HepG2 (cell line): ENCODE data around the gene CERS6. TPM values are rescaled to one million over a fixed set of nuclear protein-coding genes. Genes with fewer than 3 reads are reported as not detected.

ENCODE experiments used
- CHD2 ChIP-seq: IDR thresholded peaks from 2 replicates; pipeline ENCODE4 v1.6.1; 2011; ENCODE audit warnings: low read depth, low read length, improper control_type of control experiment
- ELF3 ChIP-seq: IDR thresholded peaks from 2 replicates; pipeline ENCODE4 v1.6.1; 2016; ENCODE audit warnings: missing genetic modification reagents, missing compliant biosample characterization
- GATA4 ChIP-seq: sonication (generic); IDR thresholded peaks from 2 replicates; pipeline ENCODE4 v1.6.1; 2016; ENCODE audit warnings: antibody characterized with exemption, low read depth, borderline replicate concordance
- KAT7 ChIP-seq: IDR thresholded peaks from 2 replicates; pipeline ENCODE4 v1.6.1; 2018; ENCODE audit warnings: borderline replicate concordance, missing compliant biosample characterization
- KAT8 ChIP-seq: IDR thresholded peaks from 2 replicates; pipeline ENCODE4 v1.6.1; 2016; ENCODE audit warnings: missing genetic modification reagents, missing compliant biosample characterization
- MATR3 ChIP-seq: sonication (generic); formaldehyde crosslinking; IDR thresholded peaks from 2 replicates; pipeline ENCODE4 v1.4.0; 2020; ENCODE audit warnings: missing genetic modification reagents
- MTA1 ChIP-seq: sonication (generic); formaldehyde crosslinking; IDR thresholded peaks from 2 replicates; pipeline ENCODE4 v1.4.0; 2020; ENCODE audit warnings: missing genetic modification reagents, mild to moderate bottlenecking, borderline replicate concordance
- NFIB ChIP-seq: sonication (generic); formaldehyde crosslinking; IDR thresholded peaks from 2 replicates; pipeline ENCODE4 v1.9.0; 2021; ENCODE audit warnings: missing genetic modification reagents, mild to moderate bottlenecking, borderline replicate concordance
- TBL1XR1 ChIP-seq: fragments of 150-350 bp; IDR thresholded peaks from 2 replicates; pipeline ENCODE4 v1.6.1; 2014; ENCODE audit warnings: borderline replicate concordance, low read length; ENCODE audit not compliant: partially characterized antibody
- ZFY ChIP-seq: sonication (generic); formaldehyde crosslinking; IDR thresholded peaks from 2 replicates; pipeline ENCODE4 v1.4.0; 2020; ENCODE audit warnings: missing genetic modification reagents
- ZNF367 ChIP-seq: sonication (generic); formaldehyde crosslinking; IDR thresholded peaks from 2 replicates; pipeline ENCODE4 v1.4.0; 2020; ENCODE audit warnings: missing genetic modification reagents, borderline replicate concordance
- ZNF549 ChIP-seq: sonication (generic); formaldehyde crosslinking; IDR thresholded peaks from 2 replicates; pipeline ENCODE4 v1.5.0; 2020; ENCODE audit warnings: missing genetic modification reagents
- ZNF589 ChIP-seq: sonication (generic); formaldehyde crosslinking; conservative IDR thresholded peaks from 2 replicates; pipeline ENCODE4 v1.8.0; 2022; ENCODE audit warnings: mild to moderate bottlenecking, moderate library complexity, missing genetic modification reagents
- ZNF598 ChIP-seq: sonication (generic); formaldehyde crosslinking; IDR thresholded peaks from 2 replicates; pipeline ENCODE4 v1.5.1; 2020; ENCODE audit warnings: mild to moderate bottlenecking, missing genetic modification reagents, borderline replicate concordance
- ZNF883 ChIP-seq: sonication (generic); formaldehyde crosslinking; IDR thresholded peaks from 2 replicates; pipeline ENCODE4 v1.5.1; 2020; ENCODE audit warnings: mild to moderate bottlenecking, missing genetic modification reagents; ENCODE audit errors: not compliant biosample characterization
- polyA plus RNA-seq, 8 experiments: library from polyadenylated mRNA; depleted of rRNA in 3 of 8; stranded (reverse) in 7 of 8; unstranded in 1 of 8; fragments of >200 nt; fragmentation: Illumina TruSeq in 4 of 8; extraction: Trizol in 4 of 8; gene quantifications; 2 replicates each; pipeline versions ENCODE4 v1.2.1 to v1.2.3, GENCODE V29; 2011 to 2016; ENCODE audit warnings: low read depth in 4 of 8, missing spikeins in 1 of 8, mixed read lengths in 1 of 8; ENCODE audit not compliant: insufficient read depth in 1 of 8
- total RNA-seq, 5 experiments: library from RNA; depleted of rRNA; stranded (reverse); fragments of >200 nt; fragmentation: Illumina TruSeq; extraction: Trizol; gene quantifications; 2 replicates each; pipeline ENCODE4 v1.2.3, GENCODE V29; 2016; ENCODE audit warnings: low read depth in 1 of 5
- TF ChIP-seq, protein P1 (sequence below): sonication (generic); formaldehyde crosslinking; IDR thresholded peaks from 2 replicates; pipeline ENCODE4 v1.5.1; 2020; ENCODE audit warnings: mild to moderate bottlenecking, missing genetic modification reagents
- TF ChIP-seq, protein P2 (sequence below): IDR thresholded peaks from 2 replicates; pipeline ENCODE4 v1.6.1; 2016; ENCODE audit warnings: low read depth, borderline replicate concordance
- TF ChIP-seq, protein P3 (sequence below): sonication (generic); formaldehyde crosslinking; IDR thresholded peaks from 2 replicates; pipeline ENCODE4 v1.9.0; 2021; ENCODE audit warnings: missing genetic modification reagents, borderline replicate concordance
- TF ChIP-seq, protein P4 (sequence below): sonication (generic); formaldehyde crosslinking; IDR thresholded peaks from 2 replicates; pipeline ENCODE4 v1.8.0; 2022; ENCODE audit warnings: missing genetic modification reagents, mild to moderate bottlenecking, borderline replicate concordance
- TF ChIP-seq, protein P5 (sequence below): sonication (generic); formaldehyde crosslinking; IDR thresholded peaks from 2 replicates; pipeline ENCODE4 v1.9.0; 2022; ENCODE audit warnings: missing genetic modification reagents, mild to moderate bottlenecking, borderline replicate concordance

Gene CERS6
- total and polyA plus RNA-seq, 2 of the 13 experiments (the other 11 are each of a cell fraction or from before 2014, with no cell fraction given) = 10.1 to 20.3 TPM

DNA sequence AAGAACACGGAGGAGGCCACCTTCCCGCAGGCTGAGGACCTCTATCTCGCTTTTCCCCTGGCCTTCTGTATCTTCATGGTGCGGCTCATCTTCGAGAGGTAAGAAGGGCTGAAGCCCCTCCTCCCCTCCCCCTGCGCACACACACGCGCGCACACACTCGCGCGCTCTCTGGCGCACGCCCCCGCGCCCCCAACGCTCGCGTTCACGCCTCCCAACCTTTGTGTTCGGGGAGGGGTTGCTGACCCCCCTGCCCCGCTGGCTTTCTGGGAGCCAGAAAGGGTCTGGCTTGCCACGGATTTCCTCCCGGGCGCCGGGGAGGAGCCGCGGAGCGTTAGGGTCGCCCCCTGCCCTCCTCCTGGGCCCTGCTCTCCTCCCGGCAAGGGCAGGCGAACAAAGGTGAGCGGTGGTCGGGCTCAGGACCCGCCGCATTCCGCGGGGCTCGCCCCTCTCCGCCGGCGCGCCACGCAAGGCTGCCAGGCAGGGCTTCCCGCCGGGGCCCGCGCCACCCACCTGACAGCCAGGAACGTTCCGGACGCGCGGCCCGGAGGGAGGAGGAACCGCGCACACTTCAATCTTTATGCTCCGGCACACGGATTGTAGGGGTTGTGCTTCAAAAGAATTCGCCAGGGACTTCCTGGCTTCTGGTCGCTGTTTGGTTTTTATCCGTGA, 583 bp downstream of the CERS6 start (continued):
- TF ChIP-seq, protein P1, sequence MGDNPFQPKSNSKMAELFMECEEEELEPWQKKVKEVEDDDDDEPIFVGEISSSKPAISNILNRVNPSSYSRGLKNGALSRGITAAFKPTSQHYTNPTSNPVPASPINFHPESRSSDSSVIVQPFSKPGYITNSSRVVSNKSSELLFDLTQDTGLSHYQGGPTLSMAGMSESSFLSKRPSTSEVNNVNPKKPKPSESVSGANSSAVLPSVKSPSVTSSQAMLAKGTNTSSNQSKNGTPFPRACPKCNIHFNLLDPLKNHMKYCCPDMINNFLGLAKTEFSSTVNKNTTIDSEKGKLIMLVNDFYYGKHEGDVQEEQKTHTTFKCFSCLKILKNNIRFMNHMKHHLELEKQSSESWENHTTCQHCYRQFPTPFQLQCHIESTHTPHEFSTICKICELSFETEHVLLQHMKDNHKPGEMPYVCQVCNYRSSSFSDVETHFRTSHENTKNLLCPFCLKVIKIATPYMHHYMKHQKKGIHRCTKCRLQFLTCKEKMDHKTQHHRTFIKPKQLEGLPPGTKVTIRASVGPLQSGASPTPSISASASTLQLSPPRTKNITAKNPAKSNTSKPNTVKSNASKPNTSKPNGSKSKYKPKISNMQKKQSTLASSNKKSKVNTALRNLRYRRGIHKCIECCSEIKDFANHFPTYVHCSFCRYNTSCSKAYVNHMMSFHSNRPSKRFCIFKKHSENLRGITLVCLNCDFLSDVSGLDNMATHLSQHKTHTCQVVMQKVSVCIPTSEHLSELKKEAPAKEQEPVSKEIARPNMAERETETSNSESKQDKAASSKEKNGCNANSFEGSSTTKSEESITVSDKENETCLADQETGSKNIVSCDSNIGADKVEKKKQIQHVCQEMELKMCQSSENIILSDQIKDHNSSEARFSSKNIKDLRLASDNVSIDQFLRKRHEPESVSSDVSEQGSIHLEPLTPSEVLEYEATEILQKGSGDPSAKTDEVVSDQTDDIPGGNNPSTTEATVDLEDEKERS = no peak
- no peak for TF ChIP-seq MATR3
- TF ChIP-seq NFIB (CRISPR knock-in tag) = no peak
- no peak for TF ChIP-seq ZNF367 (CRISPR knock-in tag)
- TF ChIP-seq ZFY (CRISPR knock-in tag) = peak; percentile 5; the same call in 1 of the 2 replicates
- no peak for TF ChIP-seq ZNF589 (CRISPR knock-in tag)
- peak; percentile 92; the same call in 1 of the 2 replicates for TF ChIP-seq MTA1 (CRISPR knock-in tag)
- peak; percentile 62 for TF ChIP-seq ZNF883 (CRISPR knock-in tag)
- TF ChIP-seq, protein P2, sequence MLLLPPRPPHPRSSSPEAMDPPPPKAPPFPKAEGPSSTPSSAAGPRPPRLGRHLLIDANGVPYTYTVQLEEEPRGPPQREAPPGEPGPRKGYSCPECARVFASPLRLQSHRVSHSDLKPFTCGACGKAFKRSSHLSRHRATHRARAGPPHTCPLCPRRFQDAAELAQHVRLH = no peak
- TF ChIP-seq, protein P3, sequence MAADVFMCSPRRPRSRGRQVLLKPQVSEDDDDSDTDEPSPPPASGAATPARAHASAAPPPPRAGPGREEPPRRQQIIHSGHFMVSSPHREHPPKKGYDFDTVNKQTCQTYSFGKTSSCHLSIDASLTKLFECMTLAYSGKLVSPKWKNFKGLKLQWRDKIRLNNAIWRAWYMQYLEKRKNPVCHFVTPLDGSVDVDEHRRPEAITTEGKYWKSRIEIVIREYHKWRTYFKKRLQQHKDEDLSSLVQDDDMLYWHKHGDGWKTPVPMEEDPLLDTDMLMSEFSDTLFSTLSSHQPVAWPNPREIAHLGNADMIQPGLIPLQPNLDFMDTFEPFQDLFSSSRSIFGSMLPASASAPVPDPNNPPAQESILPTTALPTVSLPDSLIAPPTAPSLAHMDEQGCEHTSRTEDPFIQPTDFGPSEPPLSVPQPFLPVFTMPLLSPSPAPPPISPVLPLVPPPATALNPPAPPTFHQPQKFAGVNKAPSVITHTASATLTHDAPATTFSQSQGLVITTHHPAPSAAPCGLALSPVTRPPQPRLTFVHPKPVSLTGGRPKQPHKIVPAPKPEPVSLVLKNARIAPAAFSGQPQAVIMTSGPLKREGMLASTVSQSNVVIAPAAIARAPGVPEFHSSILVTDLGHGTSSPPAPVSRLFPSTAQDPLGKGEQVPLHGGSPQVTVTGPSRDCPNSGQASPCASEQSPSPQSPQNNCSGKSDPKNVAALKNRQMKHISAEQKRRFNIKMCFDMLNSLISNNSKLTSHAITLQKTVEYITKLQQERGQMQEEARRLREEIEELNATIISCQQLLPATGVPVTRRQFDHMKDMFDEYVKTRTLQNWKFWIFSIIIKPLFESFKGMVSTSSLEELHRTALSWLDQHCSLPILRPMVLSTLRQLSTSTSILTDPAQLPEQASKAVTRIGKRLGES = no peak
- TF ChIP-seq, protein P4, sequence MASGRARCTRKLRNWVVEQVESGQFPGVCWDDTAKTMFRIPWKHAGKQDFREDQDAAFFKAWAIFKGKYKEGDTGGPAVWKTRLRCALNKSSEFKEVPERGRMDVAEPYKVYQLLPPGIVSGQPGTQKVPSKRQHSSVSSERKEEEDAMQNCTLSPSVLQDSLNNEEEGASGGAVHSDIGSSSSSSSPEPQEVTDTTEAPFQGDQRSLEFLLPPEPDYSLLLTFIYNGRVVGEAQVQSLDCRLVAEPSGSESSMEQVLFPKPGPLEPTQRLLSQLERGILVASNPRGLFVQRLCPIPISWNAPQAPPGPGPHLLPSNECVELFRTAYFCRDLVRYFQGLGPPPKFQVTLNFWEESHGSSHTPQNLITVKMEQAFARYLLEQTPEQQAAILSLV (CRISPR knock-in tag) = peak; percentile 52; the same call in 1 of the 2 replicates
- TF ChIP-seq KAT8 (CRISPR knock-in tag) = 0 out of 2 replicates have a peak, but pooled peaks have one; percentile 18
- TF ChIP-seq ZNF598 (CRISPR knock-in tag) = peak; percentile 44; the same call in 1 of the 2 replicates
- peak; percentile 92; the same call in 1 of the 2 replicates for TF ChIP-seq KAT7 (CRISPR knock-in tag)
- no peak for TF ChIP-seq TBL1XR1
- TF ChIP-seq, protein P5, sequence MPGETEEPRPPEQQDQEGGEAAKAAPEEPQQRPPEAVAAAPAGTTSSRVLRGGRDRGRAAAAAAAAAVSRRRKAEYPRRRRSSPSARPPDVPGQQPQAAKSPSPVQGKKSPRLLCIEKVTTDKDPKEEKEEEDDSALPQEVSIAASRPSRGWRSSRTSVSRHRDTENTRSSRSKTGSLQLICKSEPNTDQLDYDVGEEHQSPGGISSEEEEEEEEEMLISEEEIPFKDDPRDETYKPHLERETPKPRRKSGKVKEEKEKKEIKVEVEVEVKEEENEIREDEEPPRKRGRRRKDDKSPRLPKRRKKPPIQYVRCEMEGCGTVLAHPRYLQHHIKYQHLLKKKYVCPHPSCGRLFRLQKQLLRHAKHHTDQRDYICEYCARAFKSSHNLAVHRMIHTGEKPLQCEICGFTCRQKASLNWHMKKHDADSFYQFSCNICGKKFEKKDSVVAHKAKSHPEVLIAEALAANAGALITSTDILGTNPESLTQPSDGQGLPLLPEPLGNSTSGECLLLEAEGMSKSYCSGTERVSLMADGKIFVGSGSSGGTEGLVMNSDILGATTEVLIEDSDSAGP (CRISPR knock-in tag) = peak; percentile 64; the same call in 1 of the 2 replicates
- 0 out of 2 replicates have a peak, but pooled peaks have one; percentile 7 for TF ChIP-seq CHD2
- no peak for TF ChIP-seq GATA4
- TF ChIP-seq ELF3 (CRISPR knock-in tag) = peak; percentile 37; the same call in 1 of the 2 replicates
- TF ChIP-seq ZNF549 (CRISPR knock-in tag) = no peak
